GM08714 (cell line): ENCODE results near the gene LHX3.

Source experiments
- H3K4me3 ChIP-seq: fragments of 200-500 bp; sonication (Bioruptor generic); 2 replicates; pipeline ENCODE4 v1.5.1; 2014; ENCODE audit warnings: mild to moderate bottlenecking, low read length, inconsistent platforms
- ZNF274 ChIP-seq: IDR thresholded peaks from 2 replicates; pipeline ENCODE4 v1.6.1; 2012; ENCODE audit warnings: mild to moderate bottlenecking, low read depth, low read length

LHX3 gene

GRCh38 chr9:136235709-136236455 is 31.0 kb upstream of the LHX3 start:
- no peak for TF ChIP-seq ZNF274
- H3K4me3 ChIP-seq, result no peak overlapping the region

DNA sequence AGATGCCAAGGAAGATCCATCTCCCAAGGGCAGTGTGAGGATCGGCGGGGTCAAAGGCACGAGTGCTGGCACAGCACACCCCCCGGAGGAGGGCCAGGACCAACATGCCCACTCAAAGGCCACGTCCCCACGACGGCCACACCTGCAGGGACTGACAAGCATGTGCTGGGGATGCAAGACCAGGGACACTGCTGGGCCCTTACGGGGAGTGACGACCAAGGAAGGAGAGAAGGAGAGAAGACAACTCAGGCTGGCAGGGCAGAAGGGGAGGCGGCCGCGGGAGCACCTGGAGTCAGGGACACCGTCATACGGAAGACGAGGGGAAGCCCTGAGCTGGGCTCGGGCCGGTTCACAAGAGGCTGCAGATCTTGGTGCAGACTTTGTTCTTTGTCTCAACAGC is 30.2 kb upstream of the LHX3 start:
- no peak for TF ChIP-seq ZNF274
- H3K4me3 ChIP-seq, result no peak overlapping the region

GRCh38 chr9:136234597-136234996 is 29.7 kb upstream of the LHX3 start:
- H3K4me3 ChIP-seq, result no peak overlapping the region
- TF ChIP-seq ZNF274, result no peak

GRCh38 chr9:136233868-136234267 is 28.9 kb upstream of the LHX3 start:
- no peak for TF ChIP-seq ZNF274
- H3K4me3 ChIP-seq, result no peak overlapping the region

- no peak overlapping the region for H3K4me3 ChIP-seq
- TF ChIP-seq ZNF274, result no peak
Measured at GRCh38 chr9:136233411-136233810, 28.5 kb upstream of the LHX3 start.

DNA sequence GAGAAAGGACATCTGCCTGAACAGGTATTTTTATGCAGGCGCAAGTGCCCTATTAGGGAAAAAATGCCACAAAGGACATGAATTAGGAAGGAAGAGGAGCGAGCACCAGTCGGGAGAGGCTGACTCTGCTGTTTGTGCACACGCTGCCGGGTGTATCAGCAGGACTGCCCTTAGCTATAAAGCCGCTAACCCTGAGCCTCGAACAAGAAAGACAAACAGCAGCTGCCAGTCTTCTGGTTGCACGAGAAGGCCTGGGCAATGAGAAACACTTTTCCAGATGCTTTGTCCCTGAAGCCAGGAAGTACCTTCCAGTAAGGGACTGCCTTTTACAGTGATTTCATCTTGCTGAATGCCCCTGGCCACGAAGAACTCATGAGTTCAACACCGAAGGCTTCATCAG is 28.0 kb upstream of the LHX3 start:
- TF ChIP-seq ZNF274, result no peak
- no peak overlapping the region for H3K4me3 ChIP-seq

DNA sequence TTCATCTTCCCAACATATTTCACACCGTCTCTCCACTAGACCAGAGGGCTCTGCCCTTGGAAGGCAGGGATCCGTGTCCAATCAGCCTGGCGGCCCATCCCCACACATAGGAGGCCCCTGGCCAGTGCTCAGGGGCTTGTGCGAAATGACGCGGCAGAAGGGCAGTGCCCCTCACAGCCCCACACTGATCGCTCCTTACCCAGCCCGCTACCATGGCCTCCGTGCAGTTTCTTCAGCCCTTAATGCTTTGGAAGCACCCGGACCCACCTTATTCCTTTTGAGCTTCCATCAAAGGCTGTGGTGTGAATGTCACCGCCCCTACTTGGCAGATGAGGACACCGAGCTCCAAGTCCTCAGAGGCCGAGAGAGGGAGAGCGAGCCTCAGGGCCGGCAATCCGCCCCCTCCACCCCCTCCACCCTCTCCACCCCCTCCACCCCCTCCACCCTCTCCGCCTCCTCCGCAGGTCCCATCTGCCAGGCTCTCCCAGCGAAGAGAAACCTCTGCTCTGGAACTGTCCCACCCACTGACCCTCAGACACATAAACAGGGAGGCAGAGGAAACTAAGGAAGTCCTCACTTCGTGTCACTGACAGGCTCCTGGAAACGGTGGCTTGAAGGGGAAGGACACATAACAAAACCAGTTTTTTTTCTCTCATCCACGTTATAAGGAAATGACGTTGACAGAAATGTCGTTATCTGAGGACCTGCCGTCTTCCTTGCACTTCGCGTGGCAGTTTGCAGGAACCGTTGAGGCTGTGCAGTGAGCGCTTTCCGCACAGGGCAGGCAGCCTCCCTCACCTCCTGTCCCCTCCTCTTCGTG is 26.8 kb upstream of the LHX3 start:
- TF ChIP-seq ZNF274, result no peak
- H3K4me3 ChIP-seq, result no peak overlapping the region

GRCh38 chr9:136230773-136231172 is 25.8 kb upstream of the LHX3 start:
- TF ChIP-seq ZNF274, result no peak
- no peak overlapping the region for H3K4me3 ChIP-seq

- no peak overlapping the region for H3K4me3 ChIP-seq
- no peak for TF ChIP-seq ZNF274
Measured at GRCh38 chr9:136230365-136230764, 25.4 kb upstream of the LHX3 start.

- no peak overlapping the region for H3K4me3 ChIP-seq
- no peak for TF ChIP-seq ZNF274
Measured at GRCh38 chr9:136229096-136230065, 24.5 kb upstream of the LHX3 start.

DNA sequence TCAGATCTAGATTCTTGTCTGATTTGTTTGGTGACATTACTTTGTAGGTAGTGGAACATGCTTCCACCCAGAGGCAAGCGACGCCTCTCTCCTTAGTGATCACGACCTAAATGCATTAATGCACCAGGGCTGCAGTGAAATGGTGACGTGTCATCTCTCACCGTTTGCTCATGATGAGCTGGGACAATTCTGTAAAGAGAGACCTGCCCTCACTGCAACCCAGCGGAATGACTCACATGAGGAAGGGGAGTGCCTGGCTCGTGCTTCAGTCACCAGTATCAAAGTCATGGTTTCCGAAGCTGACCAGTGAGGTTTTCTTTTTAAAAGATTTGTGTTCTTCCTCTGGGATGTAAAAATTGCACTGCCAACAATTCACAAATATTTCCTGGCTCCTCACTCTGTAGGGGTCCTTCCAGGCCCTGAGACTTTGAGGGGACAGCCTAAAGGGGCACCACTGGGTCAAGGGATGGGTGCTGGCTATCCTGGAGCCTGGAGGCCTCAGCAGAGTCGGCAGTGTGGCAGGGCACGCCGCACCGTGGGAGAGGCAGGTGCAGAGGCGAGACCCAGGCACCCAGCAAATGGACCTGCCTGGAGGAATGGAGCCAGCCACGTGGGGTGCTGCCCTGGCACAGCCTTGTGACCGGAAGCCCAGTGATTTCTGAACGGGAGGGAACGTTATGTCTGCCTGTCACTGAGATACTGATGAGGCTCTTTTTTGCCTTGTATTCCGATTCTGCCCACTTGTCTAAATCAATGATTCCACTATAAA is 23.4 kb upstream of the LHX3 start:
- no peak for TF ChIP-seq ZNF274
- no peak overlapping the region for H3K4me3 ChIP-seq

DNA sequence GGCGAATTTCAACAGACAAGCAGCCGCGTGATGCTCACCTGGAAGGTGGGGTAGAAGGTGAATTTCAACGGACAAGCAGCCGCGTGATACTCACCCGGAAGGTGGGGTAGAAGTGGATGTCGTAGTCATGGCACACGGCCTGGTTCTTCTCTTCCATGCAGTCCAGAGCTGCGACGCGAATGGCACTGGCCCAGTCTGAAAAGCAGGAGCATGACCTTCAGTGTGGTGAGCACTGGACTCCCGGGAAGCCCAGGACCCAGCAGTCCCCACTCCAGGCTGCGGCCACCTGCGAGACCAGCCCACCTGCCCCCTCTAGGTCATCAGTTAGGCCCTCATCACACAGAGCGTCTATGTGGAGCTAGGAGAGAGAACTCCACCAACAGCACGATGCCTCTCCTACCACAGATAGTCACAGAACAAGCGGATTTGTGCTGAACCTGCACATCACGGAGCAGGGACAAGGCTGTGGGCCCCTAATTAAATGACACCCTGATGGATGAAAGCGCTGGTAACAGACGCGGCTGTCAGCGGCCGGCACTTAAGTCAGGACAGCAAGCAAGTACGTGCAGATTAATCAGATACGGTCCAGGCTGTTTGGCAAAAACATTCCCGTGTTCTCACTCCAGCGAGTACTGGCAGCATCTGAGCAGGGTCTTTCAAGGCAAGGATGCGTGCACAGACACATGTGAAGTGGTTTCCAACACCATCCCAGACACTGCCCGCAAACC is 21.9 kb upstream of the LHX3 start:
- TF ChIP-seq ZNF274, result no peak
- H3K4me3 ChIP-seq, result no peak overlapping the region
